NB4 (cell line): ENCODE measurements around the gene TSPAN18.
A peak's percentile ranks its signal among the peaks of the same experiment; 100 is the strongest.

Experiments used
- DNase-seq: peaks from one replicate; pipeline ENCODE4 v3.0.0; 2010; ENCODE audit warnings: low read depth
- H3K4me3 ChIP-seq: one replicate; pipeline ENCODE4 v1.5.1; 2011; ENCODE audit warnings: mild to moderate bottlenecking, low read depth, low read length, moderate library complexity
- CTCF ChIP-seq: IDR thresholded peaks from one replicate; pipeline ENCODE4 v1.5.1; 2012; ENCODE audit warnings: low read depth, low read length
- MAX ChIP-seq: IDR thresholded peaks from 2 replicates; pipeline ENCODE4 v1.6.1; 2011; ENCODE audit warnings: low read depth, low read length
- MYC ChIP-seq: IDR thresholded peaks from 2 replicates; pipeline ENCODE4 v1.6.1; 2011; ENCODE audit warnings: low read depth, low read length
- POLR2A ChIP-seq: IDR thresholded peaks from 2 replicates; pipeline ENCODE4 v1.6.1; 2011; ENCODE audit warnings: mild to moderate bottlenecking; ENCODE audit not compliant: insufficient read length; ENCODE audit errors: extremely low read depth

Gene TSPAN18

GRCh38 chr11:44944853-44945235 is 218.1 kb downstream of the TSPAN18 start:
- no peak for TF ChIP-seq MYC
- TF ChIP-seq POLR2A: no peak
- no peak for TF ChIP-seq MAX
- TF ChIP-seq CTCF: no peak
- no peak for DNase-seq
- H3K4me3 ChIP-seq: no peak overlapping the region

GRCh38 chr11:44945666-44946065 is 218.9 kb downstream of the TSPAN18 start:
- TF ChIP-seq MYC (no peak), CTCF (no peak), MAX (no peak), POLR2A (no peak)
- H3K4me3 ChIP-seq: no peak overlapping the region

GRCh38 chr11:44946263-44946662 is 219.5 kb downstream of the TSPAN18 start:
- no peak overlapping the region for H3K4me3 ChIP-seq
- no peak for DNase-seq
- TF ChIP-seq MYC (no peak), MAX (no peak), CTCF (no peak), POLR2A (no peak)

More at GRCh38 chr11:44945666-44946065, 218.9 kb downstream of the TSPAN18 start:
- no peak for DNase-seq

GRCh38 chr11:44947114-44947513 is 220.4 kb downstream of the TSPAN18 start:
- no peak overlapping the region for H3K4me3 ChIP-seq
- TF ChIP-seq CTCF (no peak), POLR2A (no peak), MYC (no peak), MAX (no peak)
- DNase-seq: no peak

- TF ChIP-seq MAX: no peak
- no peak for TF ChIP-seq CTCF
- TF ChIP-seq MYC: no peak
- TF ChIP-seq POLR2A: no peak
- DNase-seq: no peak
- peak overlapping the region; percentile 78 for H3K4me3 ChIP-seq
These were observed 221.4 kb downstream of the TSPAN18 start for GRCh38 chr11:44948155-44948554.
